OCI-LY1 (cell line): ENCODE measurements around the gene SLC22A23.

ENCODE experiments used
- EZH2 ChIP-seq: fragments of 200-600 bp; sonication (generic), shearing (Covaris generic); IDR thresholded peaks from 2 replicates; pipeline ENCODE4 v1.8.0; 2017; ENCODE audit warnings: borderline replicate concordance, mixed run types, mild to moderate bottlenecking, antibody characterized with exemption, low read length, moderate library complexity, mixed read lengths
- TF ChIP-seq, protein P1 (sequence below): fragments of 200-600 bp; sonication (generic), shearing (Covaris generic); IDR thresholded peaks from 2 replicates; pipeline ENCODE4 v1.5.1; 2017; ENCODE audit warnings: mild to moderate bottlenecking, antibody characterized with exemption, low read length, moderate library complexity, mixed read lengths

DNA sequence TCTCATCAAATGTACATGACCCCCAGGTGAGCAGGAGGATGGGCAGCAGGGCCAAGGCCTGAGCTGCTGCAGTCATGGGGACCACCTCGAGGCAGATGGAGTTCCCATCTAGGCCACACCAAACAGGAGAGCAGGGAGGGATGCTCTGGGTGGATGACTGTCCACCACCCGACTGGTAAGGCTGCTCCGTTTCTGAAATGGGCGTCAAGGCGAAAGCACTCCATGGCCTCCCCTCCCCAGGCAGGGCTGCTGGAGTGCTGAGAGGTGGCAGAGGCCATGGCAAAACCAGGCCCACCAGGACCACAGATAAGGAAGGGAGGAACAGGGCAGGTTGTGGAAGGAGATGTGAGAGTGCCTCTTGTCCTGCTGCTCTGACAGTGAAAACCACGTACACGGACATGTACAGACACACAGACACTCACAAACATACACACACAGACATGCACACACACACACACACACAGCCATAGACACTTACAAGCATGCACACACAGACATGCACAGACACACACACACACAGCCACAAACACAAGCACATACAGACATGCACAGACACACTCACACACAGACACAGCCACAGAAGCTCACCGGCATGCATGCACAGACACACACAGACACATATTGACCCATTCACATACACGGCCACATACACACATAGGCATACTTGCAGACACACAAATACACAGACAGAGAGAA, 104.9 kb downstream of the SLC22A23 start:
- TF ChIP-seq, protein P1, sequence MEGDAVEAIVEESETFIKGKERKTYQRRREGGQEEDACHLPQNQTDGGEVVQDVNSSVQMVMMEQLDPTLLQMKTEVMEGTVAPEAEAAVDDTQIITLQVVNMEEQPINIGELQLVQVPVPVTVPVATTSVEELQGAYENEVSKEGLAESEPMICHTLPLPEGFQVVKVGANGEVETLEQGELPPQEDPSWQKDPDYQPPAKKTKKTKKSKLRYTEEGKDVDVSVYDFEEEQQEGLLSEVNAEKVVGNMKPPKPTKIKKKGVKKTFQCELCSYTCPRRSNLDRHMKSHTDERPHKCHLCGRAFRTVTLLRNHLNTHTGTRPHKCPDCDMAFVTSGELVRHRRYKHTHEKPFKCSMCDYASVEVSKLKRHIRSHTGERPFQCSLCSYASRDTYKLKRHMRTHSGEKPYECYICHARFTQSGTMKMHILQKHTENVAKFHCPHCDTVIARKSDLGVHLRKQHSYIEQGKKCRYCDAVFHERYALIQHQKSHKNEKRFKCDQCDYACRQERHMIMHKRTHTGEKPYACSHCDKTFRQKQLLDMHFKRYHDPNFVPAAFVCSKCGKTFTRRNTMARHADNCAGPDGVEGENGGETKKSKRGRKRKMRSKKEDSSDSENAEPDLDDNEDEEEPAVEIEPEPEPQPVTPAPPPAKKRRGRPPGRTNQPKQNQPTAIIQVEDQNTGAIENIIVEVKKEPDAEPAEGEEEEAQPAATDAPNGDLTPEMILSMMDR = no peak
- no peak for TF ChIP-seq EZH2
